ENCODE data around the gene TNRC18. TPM values are rescaled to one million over a fixed set of nuclear protein-coding genes. Genes with fewer than 3 reads are reported as not detected.
A peak's percentile ranks its signal among the peaks of the same experiment; 100 is the strongest.

The TNRC18 gene
- total RNA-seq, 2 donors from 2014 or later = 46.3 to 49.2 TPM

DNA sequence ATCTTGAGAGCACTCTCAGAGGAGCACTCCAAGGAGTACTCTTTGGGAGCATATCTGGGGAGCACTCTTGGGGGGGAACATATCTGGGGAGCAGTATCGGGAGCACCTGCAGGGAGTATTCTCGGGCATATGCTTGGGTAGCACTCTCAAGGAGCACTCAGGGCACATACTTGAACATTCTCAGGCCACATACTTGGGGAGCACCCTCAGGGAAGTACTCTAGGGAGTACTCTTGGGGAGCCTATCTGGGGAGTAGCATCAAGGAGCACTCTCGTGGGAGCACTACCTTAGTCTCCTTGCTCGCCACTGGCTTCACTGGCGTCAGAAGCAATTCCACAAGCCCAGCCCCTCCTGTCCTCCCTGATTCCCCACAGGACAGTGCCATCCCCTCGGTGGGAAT, 31.5 kb upstream of the TNRC18 start:
- Mint-ChIP-seq H3K9me3 (no peaks in the 10 kb centered on the region), H3K27ac (no peak overlapping the region), H3K4me3 (no peak overlapping the region), H3K36me3 (ENCODE audit: low read depth) (no peaks in the 10 kb centered on the region), H3K27me3 (no peaks in the 10 kb centered on the region), H3K4me1 (no peaks in the 10 kb centered on the region)
- no peak for ATAC-seq (replicated peaks)

DNA sequence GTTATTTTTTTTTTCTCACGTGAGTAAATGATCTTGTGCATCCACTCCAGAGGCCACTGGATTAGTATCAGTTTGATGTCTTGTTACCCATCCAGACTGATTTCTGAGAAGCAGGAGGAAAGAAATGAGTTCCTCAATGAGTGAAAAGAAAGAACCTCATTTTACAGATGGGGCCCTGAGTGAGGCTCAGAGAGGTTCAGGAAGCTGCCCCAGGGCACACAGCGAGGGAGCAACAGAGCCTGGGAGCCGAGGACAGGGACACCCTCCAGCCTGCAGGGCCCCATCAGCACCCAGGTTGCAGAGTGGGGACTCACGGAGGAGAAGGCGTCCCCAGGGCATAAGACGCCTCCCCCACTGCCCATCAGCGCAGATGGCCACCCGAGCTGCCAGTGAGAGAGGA, 30.9 kb upstream of the TNRC18 start:
- Mint-ChIP-seq H3K27me3 (no peaks in the 10 kb centered on the region), H3K36me3 (ENCODE audit: low read depth) (no peaks in the 10 kb centered on the region), H3K9me3 (no peaks in the 10 kb centered on the region), H3K4me3 (no peak overlapping the region), H3K4me1 (no peaks in the 10 kb centered on the region), H3K27ac (no peak overlapping the region)
- no peak for ATAC-seq (replicated peaks)

DNA sequence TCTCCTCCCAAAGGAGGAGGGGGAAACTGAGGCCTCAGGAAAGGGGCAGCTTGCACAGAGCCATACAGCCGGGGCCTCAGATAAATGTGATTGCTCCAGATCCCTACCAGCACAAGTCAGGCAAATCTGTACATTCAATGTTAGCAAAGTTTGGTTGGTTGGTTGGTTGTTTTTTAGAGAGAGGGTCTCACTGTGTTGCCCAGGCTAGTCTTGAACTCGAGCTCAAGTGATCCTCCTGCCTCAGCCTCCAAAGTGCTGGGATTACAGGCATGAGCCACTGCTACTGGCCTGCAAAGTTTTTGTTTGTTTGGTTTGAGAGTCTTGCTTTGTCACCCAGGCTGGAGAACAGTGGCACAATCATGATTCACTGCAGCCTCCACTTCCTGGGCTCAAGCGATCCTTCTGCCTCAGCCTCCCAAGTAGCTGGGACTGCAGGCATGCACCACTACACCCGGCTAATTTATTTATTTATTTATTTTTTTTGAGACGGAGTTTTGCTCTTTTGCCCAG, 30.0 kb upstream of the TNRC18 start:
- H3K9me3 Mint-ChIP-seq = no peaks in the 10 kb centered on the region
- ATAC-seq (replicated peaks) = no peak
- no peak overlapping the region for H3K27ac Mint-ChIP-seq
- H3K27me3 Mint-ChIP-seq = no peaks in the 10 kb centered on the region
- no peak overlapping the region for H3K4me3 Mint-ChIP-seq
- H3K4me1 Mint-ChIP-seq = no peaks in the 10 kb centered on the region
- no peaks in the 10 kb centered on the region for H3K36me3 Mint-ChIP-seq (ENCODE audit: low read depth)

GRCh38 chr7:5452937-5453540, 29.4 kb upstream of the TNRC18 start:
- no peak overlapping the region for H3K27ac Mint-ChIP-seq
- no peak overlapping the region for H3K4me3 Mint-ChIP-seq
- H3K27me3 Mint-ChIP-seq = no peaks in the 10 kb centered on the region
- H3K4me1 Mint-ChIP-seq = no peaks in the 10 kb centered on the region
- no peak for ATAC-seq (replicated peaks)
- no peaks in the 10 kb centered on the region for H3K36me3 Mint-ChIP-seq (ENCODE audit: low read depth)
- H3K9me3 Mint-ChIP-seq = no peaks in the 10 kb centered on the region

GRCh38 chr7:5452470-5452899, 28.9 kb upstream of the TNRC18 start:
- Mint-ChIP-seq H3K27me3 (no peaks in the 10 kb centered on the region), H3K36me3 (ENCODE audit: low read depth) (no peaks in the 10 kb centered on the region), H3K9me3 (no peaks in the 10 kb centered on the region), H3K27ac (no peak overlapping the region), H3K4me3 (no peak overlapping the region), H3K4me1 (no peaks in the 10 kb centered on the region)
- no peak for ATAC-seq (replicated peaks)

DNA sequence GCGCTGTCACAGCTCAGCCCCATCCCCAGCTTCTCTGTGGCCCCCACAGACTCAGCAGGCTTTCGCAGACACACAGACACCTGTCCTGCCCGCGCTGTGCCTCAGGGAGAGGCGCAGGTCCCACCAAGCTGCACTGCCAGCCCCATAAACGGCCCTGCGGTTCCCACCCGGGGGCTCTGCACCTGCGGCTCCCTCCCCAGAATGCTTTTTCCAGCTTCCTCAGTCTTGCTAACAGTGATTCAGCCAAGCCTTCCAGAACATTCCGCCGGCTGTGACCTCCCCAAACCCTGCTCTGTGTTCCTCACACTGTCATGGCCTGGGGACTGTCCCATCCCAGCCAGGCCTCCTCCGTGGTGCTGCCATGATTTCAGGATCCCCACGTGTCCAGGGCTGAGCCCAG, 27.8 kb upstream of the TNRC18 start:
- H3K4me3 Mint-ChIP-seq = no peak overlapping the region
- H3K27ac Mint-ChIP-seq = no peak overlapping the region
- H3K4me1 Mint-ChIP-seq = no peaks in the 10 kb centered on the region
- H3K27me3 Mint-ChIP-seq = no peaks in the 10 kb centered on the region
- no peaks in the 10 kb centered on the region for H3K9me3 Mint-ChIP-seq
- no peak for ATAC-seq (replicated peaks)
- H3K36me3 Mint-ChIP-seq (ENCODE audit: low read depth) = no peaks in the 10 kb centered on the region

DNA sequence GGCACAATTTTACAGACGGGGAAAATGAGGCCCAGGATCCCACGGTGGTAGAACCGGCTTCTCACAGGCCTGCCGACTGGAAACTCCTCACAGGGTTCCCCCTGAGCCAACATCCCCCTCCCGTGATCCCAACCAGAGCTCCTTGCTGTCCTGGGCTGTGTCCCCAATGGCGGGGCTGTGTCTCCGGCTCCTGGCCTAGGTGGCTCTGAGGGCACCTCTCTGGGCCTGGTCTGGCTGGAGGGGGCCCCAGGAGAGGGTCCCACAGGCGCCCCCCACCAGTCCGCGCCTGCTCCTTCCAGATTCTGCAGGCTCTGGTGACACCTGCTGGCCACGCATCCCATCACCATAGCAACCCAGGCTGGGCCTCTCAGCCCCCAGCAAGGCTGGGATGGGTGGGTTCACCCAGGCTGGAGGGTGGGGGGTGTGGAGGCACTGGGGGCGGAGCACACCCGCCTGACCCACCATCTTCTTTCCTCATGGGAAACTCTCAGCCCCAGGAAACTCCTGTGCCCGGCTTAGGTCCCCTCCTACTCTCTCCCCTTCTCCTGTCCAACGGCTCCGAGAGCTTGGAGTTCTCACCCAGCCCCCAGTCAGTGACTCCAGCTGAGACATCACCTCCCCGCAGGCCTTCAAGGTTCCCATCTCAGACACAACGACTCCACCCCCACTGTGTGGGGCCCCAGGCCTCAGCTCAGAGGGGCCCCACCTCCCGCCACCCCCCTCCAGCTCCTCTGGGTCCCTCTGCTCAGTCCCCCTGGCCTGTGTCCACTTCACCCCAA, 27.1 kb upstream of the TNRC18 start:
- Mint-ChIP-seq H3K27me3 (no peaks in the 10 kb centered on the region), H3K9me3 (no peaks in the 10 kb centered on the region), H3K4me3 (no peak overlapping the region), H3K27ac (no peak overlapping the region), H3K36me3 (ENCODE audit: low read depth) (no peaks in the 10 kb centered on the region), H3K4me1 (no peaks in the 10 kb centered on the region)
- ATAC-seq (replicated peaks) = peak; percentile 40

GRCh38 chr7:5448378-5449037, 24.9 kb upstream of the TNRC18 start:
- no peak overlapping the region for H3K27ac Mint-ChIP-seq
- ATAC-seq (replicated peaks) = no peak

DNA sequence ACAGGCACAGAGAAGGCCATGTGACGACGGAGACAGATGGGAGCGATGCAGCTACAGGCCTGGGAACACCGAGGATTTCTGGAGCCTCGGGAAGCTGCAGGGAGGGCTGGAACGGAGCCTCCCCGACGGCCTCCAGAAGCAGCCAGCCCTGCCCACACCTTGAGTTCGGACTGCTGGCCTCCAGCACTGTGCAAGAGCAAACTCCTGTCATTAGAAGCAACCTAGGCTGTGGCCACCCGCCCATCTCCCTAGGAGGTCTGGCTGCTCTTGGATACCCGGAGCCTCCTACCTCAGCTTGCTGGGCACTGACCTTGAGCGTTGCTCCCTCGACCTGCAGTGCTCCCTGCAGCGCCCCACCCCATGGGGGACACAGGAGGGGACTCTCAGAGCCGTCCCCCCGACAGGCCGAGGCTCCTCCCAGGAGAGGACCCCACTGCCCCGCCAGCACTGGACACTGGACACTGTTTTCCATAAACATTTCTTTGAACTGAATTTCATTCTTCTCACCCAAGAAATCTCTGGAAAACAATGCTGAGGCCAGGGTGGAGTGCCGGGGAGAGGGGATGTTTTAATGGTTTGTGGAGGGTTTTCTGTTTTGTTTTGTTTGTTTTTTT, 22.5 kb upstream of the TNRC18 start:
- Mint-ChIP-seq H3K36me3 (ENCODE audit: low read depth) (no peaks in the 10 kb centered on the region), H3K4me3 (no peak overlapping the region), H3K4me1 (no peaks in the 10 kb centered on the region), H3K9me3 (no peaks in the 10 kb centered on the region), H3K27me3 (no peaks in the 10 kb centered on the region), H3K27ac (no peak overlapping the region)
- no peak for ATAC-seq (replicated peaks)

More at GRCh38 chr7:5448378-5449037, 24.9 kb upstream of the TNRC18 start:
- no peaks in the 10 kb centered on the region for H3K36me3 Mint-ChIP-seq (ENCODE audit: low read depth)
- no peaks in the 10 kb centered on the region for H3K27me3 Mint-ChIP-seq
- no peak overlapping the region for H3K4me3 Mint-ChIP-seq
- H3K9me3 Mint-ChIP-seq = no peaks in the 10 kb centered on the region
- H3K4me1 Mint-ChIP-seq = no peaks in the 10 kb centered on the region

- Mint-ChIP-seq H3K27ac (no peak overlapping the region), H3K36me3 (ENCODE audit: low read depth) (no peaks in the 10 kb centered on the region), H3K9me3 (no peaks in the 10 kb centered on the region), H3K4me1 (no peaks in the 10 kb centered on the region), H3K4me3 (no peak overlapping the region), H3K27me3 (no peaks in the 10 kb centered on the region)
- no peak for ATAC-seq (replicated peaks)
Observed at GRCh38 chr7:5443678-5444077, 20.0 kb upstream of the TNRC18 start.

- no peak for ATAC-seq (replicated peaks)
- Mint-ChIP-seq H3K36me3 (ENCODE audit: low read depth) (no peaks in the 10 kb centered on the region), H3K4me1 (no peaks in the 10 kb centered on the region), H3K9me3 (no peaks in the 10 kb centered on the region), H3K27ac (no peak overlapping the region), H3K27me3 (no peaks in the 10 kb centered on the region), H3K4me3 (no peak overlapping the region)
Observed at GRCh38 chr7:5442757-5443305, 19.2 kb upstream of the TNRC18 start.

GRCh38 chr7:5441840-5442503, 18.3 kb upstream of the TNRC18 start:
- ATAC-seq (replicated peaks) = no peak
- no peaks in the 10 kb centered on the region for H3K27me3 Mint-ChIP-seq
- no peaks in the 10 kb centered on the region for H3K4me1 Mint-ChIP-seq
- H3K27ac Mint-ChIP-seq = no peak overlapping the region
- H3K4me3 Mint-ChIP-seq = no peak overlapping the region
- peaks cover 3% of the 10 kb centered on the region for H3K9me3 Mint-ChIP-seq
- no peaks in the 10 kb centered on the region for H3K36me3 Mint-ChIP-seq (ENCODE audit: low read depth)

- Mint-ChIP-seq H3K27me3 (peaks cover under 1% of the 10 kb centered on the region), H3K4me1 (no peaks in the 10 kb centered on the region), H3K36me3 (ENCODE audit: low read depth) (no peaks in the 10 kb centered on the region), H3K27ac (no peak overlapping the region), H3K4me3 (no peak overlapping the region), H3K9me3 (peaks cover 3% of the 10 kb centered on the region)
- ATAC-seq (replicated peaks) = no peak
Observed at GRCh38 chr7:5439572-5440496, 16.2 kb upstream of the TNRC18 start.

Measured in activated T-helper 17 cell treated with anti-CD3 and anti-CD28 coated beads, Interleukin-2, amount 50 U/mL, for 72 hours (primary cell).